BLaER1 treated with 17β-estradiol and CSF1 and Interleukin-3, amounts not matched to agents 10 nM and 100 nM (cell line): ENCODE data around the gene SNX30.

Experiments
- H3K27ac ChIP-seq, 11 experiments: shearing (Covaris generic); formaldehyde crosslinking; 2 replicates each; pipeline ENCODE4 v1.8.1; 2022
- H3K27me3 ChIP-seq, 11 experiments: shearing (Covaris generic); formaldehyde crosslinking; 2 replicates each; pipeline ENCODE4 v1.8.1; 2022
- H3K36me3 ChIP-seq, 11 experiments: shearing (Covaris generic); formaldehyde crosslinking; 2 replicates each; pipeline ENCODE4 v1.8.1; 2022
- H3K4me1 ChIP-seq, 10 experiments: shearing (Covaris generic); formaldehyde crosslinking; 2 replicates each; pipeline ENCODE4 v1.8.1; 2022
- H3K4me2 ChIP-seq, 11 experiments: shearing (Covaris generic); formaldehyde crosslinking; 2 replicates each; pipeline ENCODE4 v1.8.1; 2022
- H3K4me3 ChIP-seq, 10 experiments: shearing (Covaris generic); formaldehyde crosslinking; 2 replicates each; pipeline ENCODE4 v1.8.1; 2022
- H3K9ac ChIP-seq, 11 experiments: shearing (Covaris generic); formaldehyde crosslinking; 2 replicates each; pipeline ENCODE4 v1.8.1; 2022
- H3K9me3 ChIP-seq, 11 experiments: shearing (Covaris generic); formaldehyde crosslinking; replicated peaks in 1 of 11; 2 replicates each; pipeline ENCODE4 v1.8.1; 2022
- H4K20me1 ChIP-seq, 11 experiments: shearing (Covaris generic); formaldehyde crosslinking; 2 replicates each; pipeline ENCODE4 v1.8.1; 2022
- Cebpa-rat ChIP-seq, 11 experiments: shearing (Covaris generic); IDR thresholded peaks; 2 replicates each; pipeline ENCODE4 v1.8.1; 2022

Gene SNX30

DNA sequence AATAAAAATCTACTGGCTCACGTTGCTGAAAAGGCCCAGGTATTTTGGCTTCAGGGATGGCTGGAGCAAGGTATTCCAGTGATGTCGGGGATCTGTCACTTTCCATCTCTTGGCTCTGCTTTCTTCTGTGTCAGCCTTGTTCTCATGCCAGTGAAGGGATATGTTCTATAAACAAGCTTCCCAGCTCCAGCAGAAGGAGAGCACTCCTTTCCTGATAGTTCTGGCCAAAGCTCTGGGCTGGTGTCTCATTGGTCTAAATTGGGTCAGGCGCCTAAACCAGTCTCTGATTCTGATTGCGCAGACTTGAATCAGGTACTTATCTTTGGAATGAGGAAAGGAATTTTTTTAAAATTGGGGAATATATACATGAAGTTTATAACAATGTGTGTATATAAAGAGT is 5.1 kb downstream of the SNX30 start:
- TF ChIP-seq Cebpa-rat (IDR thresholded peaks at IDR 0.05) = no peak
- Histone ChIP-seq H3K4me2 (peak overlapping the region in 5 of 11 experiments; percentile 92 to 97 (median 96); a peak in 9 of 22 replicates), H3K9me3 (no peaks in the 10 kb centered on the region), H3K36me3 (peaks cover 0 to 18% (median 12%) of the 10 kb centered on the region in 11 experiments; a peak in 13 of 22 replicates), H3K4me1 (peaks cover 36 to 72% (median 42%) of the 10 kb centered on the region in 10 experiments), H3K9ac (peak overlapping the region in 2 of 11 experiments; percentile 31 to 51; a peak in 4 of 22 replicates), H4K20me1 (peaks cover 0 to 92% (median 42%) of the 10 kb centered on the region in 11 experiments; a peak in 15 of 22 replicates), H3K27me3 (no peaks in the 10 kb centered on the region), H3K27ac (peak overlapping the region in 3 of 11 experiments; percentile 56 to 68 (median 66); a peak in 4 of 22 replicates), H3K4me3 (no peak overlapping the region)

GRCh38 chr9:112757282-112757883 is 6.8 kb downstream of the SNX30 start:
- Histone ChIP-seq H3K4me2 (peak overlapping the region in 3 of 11 experiments; percentile 6 to 29 (median 14); a peak in 2 of 22 replicates), H3K9ac (no peak overlapping the region), H3K36me3 (peaks cover 0 to 21% (median 12%) of the 10 kb centered on the region in 11 experiments; a peak in 13 of 22 replicates), H3K27me3 (no peaks in the 10 kb centered on the region), H3K4me3 (no peak overlapping the region), H4K20me1 (peaks cover 0 to 100% (median 50%) of the 10 kb centered on the region in 11 experiments; a peak in 15 of 22 replicates), H3K4me1 (peaks cover 31 to 66% (median 36%) of the 10 kb centered on the region in 10 experiments), H3K9me3 (no peaks in the 10 kb centered on the region), H3K27ac (no peak overlapping the region)
- no peak for TF ChIP-seq Cebpa-rat (IDR thresholded peaks at IDR 0.05)

- no peaks in the 10 kb centered on the region for H3K27me3 ChIP-seq
- TF ChIP-seq Cebpa-rat (IDR thresholded peaks at IDR 0.05) = no peak
- no peak overlapping the region for H3K9ac ChIP-seq
- H3K27ac ChIP-seq = no peak overlapping the region
- peaks cover 0 to 100% (median 51%) of the 10 kb centered on the region in 11 experiments; a peak in 14 of 22 replicates for H4K20me1 ChIP-seq
- H3K9me3 ChIP-seq = no peaks in the 10 kb centered on the region
- peak overlapping the region in 3 of 11 experiments; percentile 6 to 29 (median 14); a peak in 2 of 22 replicates for H3K4me2 ChIP-seq
- no peak overlapping the region for H3K4me3 ChIP-seq
- H3K4me1 ChIP-seq = peaks cover 25 to 61% (median 33%) of the 10 kb centered on the region in 10 experiments
- peaks cover 0 to 26% (median 15%) of the 10 kb centered on the region in 11 experiments; a peak in 13 of 22 replicates for H3K36me3 ChIP-seq
Observed at GRCh38 chr9:112757940-112758339, 7.4 kb downstream of the SNX30 start.

DNA sequence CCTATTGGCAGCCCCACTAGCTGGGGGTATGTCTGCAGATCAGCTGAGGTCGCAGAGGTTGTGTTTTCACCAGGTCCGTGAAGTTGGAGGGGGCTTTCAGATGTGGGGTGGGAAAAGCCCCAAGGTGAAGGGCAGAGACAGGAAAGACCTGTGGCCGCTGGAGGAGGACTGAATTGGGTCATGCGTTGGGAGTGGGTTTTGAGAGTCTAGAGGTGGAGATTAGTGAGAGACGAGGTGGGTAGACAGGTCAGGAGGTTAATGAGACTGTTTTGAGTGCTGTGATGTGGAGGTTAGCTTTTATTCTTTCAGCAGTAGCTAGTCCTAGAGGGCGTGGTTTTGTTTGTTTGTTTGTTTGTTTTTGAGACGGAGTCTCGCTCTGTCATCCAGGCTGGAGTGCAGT is 10.3 kb downstream of the SNX30 start:
- no peak for TF ChIP-seq Cebpa-rat (IDR thresholded peaks at IDR 0.05)
- no peak overlapping the region for H3K4me3 ChIP-seq
- no peaks in the 10 kb centered on the region for H3K27me3 ChIP-seq
- H3K27ac ChIP-seq = no peak overlapping the region
- no peak overlapping the region for H3K9ac ChIP-seq
- H3K4me2 ChIP-seq = no peak overlapping the region
- peaks cover 0 to 98% (median 26%) of the 10 kb centered on the region in 11 experiments; a peak in 12 of 22 replicates for H4K20me1 ChIP-seq
- H3K36me3 ChIP-seq = peaks cover 0 to 45% (median 15%) of the 10 kb centered on the region in 11 experiments; a peak in 13 of 22 replicates
- H3K9me3 ChIP-seq = peaks cover 3 to 7% (median 3%) of the 10 kb centered on the region in 11 experiments; a peak in 21 of 22 replicates
- H3K4me1 ChIP-seq = peaks cover 0 to 38% (median 8%) of the 10 kb centered on the region in 10 experiments; a peak in 12 of 20 replicates

GRCh38 chr9:112761912-112762655 is 11.5 kb downstream of the SNX30 start:
- TF ChIP-seq Cebpa-rat (IDR thresholded peaks at IDR 0.05) = no peak
- H3K4me2 ChIP-seq = 0 out of 22 replicates have a peak overlapping the region, but pooled peaks of 1 of the 11 experiments have one; percentile 2

GRCh38 chr9:112762726-112763518 is 12.4 kb downstream of the SNX30 start:
- Histone ChIP-seq H3K4me1 (peaks cover 0 to 17% (median 6%) of the 10 kb centered on the region in 10 experiments; a peak in 9 of 20 replicates), H3K27me3 (no peaks in the 10 kb centered on the region), H3K4me3 (no peak overlapping the region), H3K36me3 (peaks cover 4 to 64% (median 25%) of the 10 kb centered on the region in 11 experiments; a peak in 17 of 22 replicates), H3K9ac (no peak overlapping the region), H3K4me2 (no peak overlapping the region), H3K27ac (no peak overlapping the region), H4K20me1 (peaks cover 0 to 97% (median 20%) of the 10 kb centered on the region in 11 experiments; a peak in 12 of 22 replicates), H3K9me3 (peaks cover 14 to 27% (median 24%) of the 10 kb centered on the region in 11 experiments)
- no peak for TF ChIP-seq Cebpa-rat (IDR thresholded peaks at IDR 0.05)

More at GRCh38 chr9:112761912-112762655, 11.5 kb downstream of the SNX30 start:
- peaks cover 14 to 19% (median 16%) of the 10 kb centered on the region in 11 experiments for H3K9me3 ChIP-seq
- H3K27ac ChIP-seq = no peak overlapping the region
- H3K27me3 ChIP-seq = no peaks in the 10 kb centered on the region
- H4K20me1 ChIP-seq = peaks cover 0 to 97% (median 26%) of the 10 kb centered on the region in 11 experiments; a peak in 12 of 22 replicates
- no peak overlapping the region for H3K4me3 ChIP-seq
- H3K4me1 ChIP-seq = peaks cover 0 to 25% (median 8%) of the 10 kb centered on the region in 10 experiments; a peak in 9 of 20 replicates
- no peak overlapping the region for H3K9ac ChIP-seq
- peaks cover 4 to 57% (median 20%) of the 10 kb centered on the region in 11 experiments; a peak in 15 of 22 replicates for H3K36me3 ChIP-seq

DNA sequence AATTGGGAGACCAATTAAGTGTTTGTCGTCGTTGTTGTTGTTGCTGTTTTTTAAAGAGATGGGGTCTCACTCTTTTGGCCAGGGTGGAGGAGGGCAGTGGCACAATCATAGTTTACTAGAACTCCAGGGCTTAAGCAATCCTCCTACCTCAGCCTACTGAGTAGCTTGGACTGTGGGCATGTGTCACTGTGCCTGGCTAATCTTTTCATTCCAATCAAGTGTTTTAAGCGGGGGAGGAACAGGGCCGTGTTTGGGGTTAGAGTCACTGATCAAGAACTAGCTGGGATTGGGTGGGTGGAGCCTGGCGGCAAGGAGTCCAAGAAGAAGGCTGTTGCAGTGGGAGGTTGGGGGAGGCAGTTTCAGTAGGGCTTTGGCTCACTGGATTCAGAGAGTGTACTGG is 13.8 kb downstream of the SNX30 start:
- TF ChIP-seq Cebpa-rat (IDR thresholded peaks at IDR 0.05) = no peak
- no peak overlapping the region for H3K4me2 ChIP-seq
- H4K20me1 ChIP-seq = peaks cover 0 to 97% (median 20%) of the 10 kb centered on the region in 11 experiments; a peak in 13 of 22 replicates
- H3K9me3 ChIP-seq = peaks cover 14 to 34% (median 27%) of the 10 kb centered on the region in 11 experiments
- no peak overlapping the region for H3K27ac ChIP-seq
- peaks cover 0 to 15% (median 6%) of the 10 kb centered on the region in 10 experiments; a peak in 9 of 20 replicates for H3K4me1 ChIP-seq
- H3K4me3 ChIP-seq = no peak overlapping the region
- no peak overlapping the region for H3K9ac ChIP-seq
- peaks cover 7 to 64% (median 18%) of the 10 kb centered on the region in 11 experiments; a peak in 17 of 22 replicates for H3K36me3 ChIP-seq
- H3K27me3 ChIP-seq = no peaks in the 10 kb centered on the region

DNA sequence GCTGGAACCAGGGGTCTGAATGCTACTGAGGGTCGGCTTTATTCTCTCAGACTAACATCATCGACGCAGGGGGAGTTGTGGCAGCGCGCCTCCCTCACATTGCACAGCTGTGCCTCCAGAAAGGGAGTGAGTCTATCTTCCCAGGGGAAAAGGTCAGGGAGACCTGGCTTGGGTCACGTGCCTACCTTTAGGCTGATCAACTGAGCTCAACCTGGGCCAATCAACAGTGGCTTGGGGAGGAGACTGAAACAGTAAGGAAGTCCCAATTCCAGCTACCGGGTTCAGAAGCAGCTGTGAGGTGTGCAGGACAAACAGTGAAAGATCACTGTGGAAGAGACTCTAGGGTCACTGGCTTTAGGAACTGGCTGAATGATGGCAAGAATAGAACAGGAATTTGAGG is 14.3 kb downstream of the SNX30 start:
- Histone ChIP-seq H3K27ac (no peak overlapping the region), H3K4me1 (peaks cover 0 to 15% (median 6%) of the 10 kb centered on the region in 10 experiments; a peak in 9 of 20 replicates), H3K9ac (no peak overlapping the region), H3K36me3 (peaks cover 7 to 68% (median 19%) of the 10 kb centered on the region in 11 experiments; a peak in 17 of 22 replicates), H3K4me2 (no peak overlapping the region), H4K20me1 (peaks cover 0 to 97% (median 20%) of the 10 kb centered on the region in 11 experiments; a peak in 13 of 22 replicates), H3K9me3 (peaks cover 14 to 34% (median 28%) of the 10 kb centered on the region in 11 experiments), H3K27me3 (no peaks in the 10 kb centered on the region), H3K4me3 (no peak overlapping the region)
- no peak for TF ChIP-seq Cebpa-rat (IDR thresholded peaks at IDR 0.05)
